B cell (primary cell): Measurements from ENCODE around the gene TMPRSS7. TPM values are rescaled to one million over a fixed set of nuclear protein-coding genes. Genes with fewer than 3 reads are reported as not detected.
A peak's percentile ranks its signal among the peaks of the same experiment; 100 is the strongest.

Experiments used
- ATAC-seq: fragments of 200-7000 bp; cut with Tn5 transposase; one replicate; pipeline ENCODE4 v1.10.0; 2021; ENCODE audit warnings: low read depth, mild to moderate bottlenecking, moderate number of reproducible peaks, moderate library complexity
- CTCF ChIA-PET: fragments of 350-600 bp; sonication (Branson Sonifier 250); formaldehyde crosslinking; loops from one replicate; lab custom pipeline; 2021; ENCODE audit warnings: antibody characterized with exemption, inconsistent platforms; lab: Charles Lee
- POLR2A ChIA-PET: fragments of 350-600 bp; sonication (Branson Sonifier 250); formaldehyde crosslinking; loops from one replicate; lab custom pipeline; 2021; ENCODE audit warnings: antibody characterized with exemption; lab: Charles Lee
- DNase-seq: peaks from one replicate; pipeline ENCODE4 v3.0.0; 2013
- H2AFZ ChIP-seq: 2 replicates; pipeline ENCODE4 v1.6.1; 2012; ENCODE audit warnings: mild to moderate bottlenecking, low read depth, low read length; ENCODE audit not compliant: insufficient read depth, poor library complexity, severe bottlenecking
- H3K27ac ChIP-seq, 2 donors: 1 replicate in 1 of 2; 2 replicates in 1 of 2; pipeline ENCODE4 v1.5.1; 2012 to 2013; ENCODE audit warnings: low read length in 2 of 2, mild to moderate bottlenecking in 2 of 2, moderate library complexity in 1 of 2
- H3K27me3 ChIP-seq, 4 experiments: fragments of 200-600 bp in 1 of 4; sonication (generic) in 1 of 4; replicated peaks in 1 of 4; 1 replicate in 2 of 4; 2 replicates in 2 of 4; pipeline versions ENCODE4 v1.6.1 to v1.7.0; 2013 to 2016; ENCODE audit warnings: low read length in 3 of 4, mild to moderate bottlenecking in 2 of 4, mixed read lengths in 1 of 4, moderate library complexity in 1 of 4; ENCODE audit not compliant: insufficient read depth in 4 of 4, control insufficient read depth in 3 of 4; ENCODE audit errors: control extremely low read depth in 1 of 4
- H3K36me3 ChIP-seq, 2 experiments: replicated peaks in 1 of 2; 1 replicate in 1 of 2; 2 replicates in 1 of 2; pipeline versions ENCODE4 v1.6.1 to v1.7.1; 2013; ENCODE audit warnings: low read length in 1 of 2; ENCODE audit not compliant: insufficient read depth in 2 of 2, control insufficient read depth in 1 of 2; ENCODE audit errors: control extremely low read depth in 1 of 2, extremely low read depth in 1 of 2
- H3K4me1 ChIP-seq, 2 donors: fragments of 200-600 bp in 1 of 2; sonication (generic) in 1 of 2; 1 replicate in 1 of 2; 2 replicates in 1 of 2; pipeline versions ENCODE4 v1.5.1 to v1.6.1; 2013 to 2017; ENCODE audit warnings: low read length in 2 of 2; ENCODE audit not compliant: control insufficient read depth in 2 of 2, insufficient read depth in 2 of 2
- H3K4me2 ChIP-seq: replicated peaks from 2 replicates; pipeline ENCODE3; 2012; ENCODE audit warnings: mild to moderate bottlenecking, low read depth, low read length; ENCODE audit not compliant: poor library complexity, severe bottlenecking
- H3K4me3 ChIP-seq, 5 experiments: fragments of 200-600 bp in 1 of 5; sonication (generic) in 1 of 5; 1 replicate in 3 of 5; 2 replicates in 2 of 5; pipeline versions ENCODE4 v1.5.1 to v1.7.0; 2011 to 2016; ENCODE audit warnings: low read length in 4 of 5, mild to moderate bottlenecking in 4 of 5, low read depth in 2 of 5, control low read depth in 1 of 5, moderate library complexity in 1 of 5; ENCODE audit not compliant: insufficient read depth in 1 of 5; ENCODE audit errors: control extremely low read depth in 1 of 5, extremely low read depth in 1 of 5
- H3K79me2 ChIP-seq: fragments of 200-600 bp; sonication (generic); one replicate; pipeline ENCODE4 v1.6.0; 2016; ENCODE audit warnings: low read length; ENCODE audit not compliant: control insufficient read depth, insufficient read depth
- H3K9ac ChIP-seq: fragments of 200-600 bp; sonication (generic); 2 replicates; pipeline ENCODE4 v1.6.1; 2017; ENCODE audit warnings: mild to moderate bottlenecking, low read length, moderate library complexity
- H3K9me3 ChIP-seq, 3 donors: one replicate each; pipeline versions ENCODE4 v1.6.1 to v1.7.1; 2013; ENCODE audit warnings: low read length in 2 of 3; ENCODE audit not compliant: control insufficient read depth in 2 of 3, insufficient read depth in 1 of 3; ENCODE audit errors: control extremely low read depth in 1 of 3
- H4K20me1 ChIP-seq: 2 replicates; pipeline ENCODE4 v1.6.0; 2012; ENCODE audit warnings: mild to moderate bottlenecking, low read length; ENCODE audit not compliant: insufficient read depth, control insufficient read depth, poor library complexity, severe bottlenecking
- H3K27ac Mint-ChIP-seq: one replicate; pipeline ENCODE4 v1.8.0; 2021; ENCODE audit warnings: mixed read lengths
- H3K27me3 Mint-ChIP-seq: one replicate; pipeline ENCODE4 v1.8.0; 2021; ENCODE audit warnings: mixed read lengths
- H3K4me1 Mint-ChIP-seq: one replicate; pipeline ENCODE4 v1.8.0; 2021; ENCODE audit warnings: mixed read lengths
- H3K4me3 Mint-ChIP-seq: one replicate; pipeline ENCODE4 v1.8.0; 2021; ENCODE audit warnings: mixed read lengths
- H3K9me3 Mint-ChIP-seq: one replicate; pipeline ENCODE4 v1.8.0; 2022; ENCODE audit warnings: mixed read lengths; ENCODE audit not compliant: insufficient read depth
- EZH2 ChIP-seq: IDR thresholded peaks from 2 replicates; pipeline ENCODE4 v1.6.1; 2012; ENCODE audit warnings: borderline replicate concordance, low read depth, mild to moderate bottlenecking, moderate library complexity, low read length; ENCODE audit not compliant: insufficient read depth, poor library complexity, severe bottlenecking
- WGBS: methylation state at CpG from one replicate; pipeline ENCODE4 v1.1.5; 2013; ENCODE audit warnings: missing lambda C conversion rate; ENCODE audit not compliant: insufficient coverage; 5-methylcytosine and 5-hydroxymethylcytosine counted together
- intact Hi-C: fragments of 100-400 bp; cut with micrococcal nuclease; formaldehyde crosslinking; loops from one replicate; pipeline ENCODE4 v1.10.0; 2022
- polyA plus RNA-seq: library from polyadenylated mRNA; depleted of rRNA; stranded (reverse); fragments of >200 nt; gene quantifications from 2 replicates; pipeline ENCODE4 v1.2.3, GENCODE V29; 2012
- total RNA-seq, 2 donors: library from RNA; stranded (reverse); fragments of 120-200 nt in 1 of 2; gene quantifications; 1 replicate in 1 of 2; 2 replicates in 1 of 2; pipeline versions ENCODE4 v1.2.3 to v1.2.4, GENCODE V29; 2013 to 2022
- TF ChIP-seq, protein P1 (sequence below): fragments of 200-600 bp; IDR thresholded peaks from one replicate; pipeline ENCODE4 v1.8.0; 2022; ENCODE audit warnings: antibody characterized with exemption, mild to moderate bottlenecking

TMPRSS7 gene
- total and polyA plus RNA-seq, 2 donors (not counting 1 experiment from before 2014, with no cell fraction given) = not detected

GRCh38 chr3:112126511-112126911 lies 92.0 kb downstream of the TMPRSS7 start:
- TF ChIP-seq, protein P1, sequence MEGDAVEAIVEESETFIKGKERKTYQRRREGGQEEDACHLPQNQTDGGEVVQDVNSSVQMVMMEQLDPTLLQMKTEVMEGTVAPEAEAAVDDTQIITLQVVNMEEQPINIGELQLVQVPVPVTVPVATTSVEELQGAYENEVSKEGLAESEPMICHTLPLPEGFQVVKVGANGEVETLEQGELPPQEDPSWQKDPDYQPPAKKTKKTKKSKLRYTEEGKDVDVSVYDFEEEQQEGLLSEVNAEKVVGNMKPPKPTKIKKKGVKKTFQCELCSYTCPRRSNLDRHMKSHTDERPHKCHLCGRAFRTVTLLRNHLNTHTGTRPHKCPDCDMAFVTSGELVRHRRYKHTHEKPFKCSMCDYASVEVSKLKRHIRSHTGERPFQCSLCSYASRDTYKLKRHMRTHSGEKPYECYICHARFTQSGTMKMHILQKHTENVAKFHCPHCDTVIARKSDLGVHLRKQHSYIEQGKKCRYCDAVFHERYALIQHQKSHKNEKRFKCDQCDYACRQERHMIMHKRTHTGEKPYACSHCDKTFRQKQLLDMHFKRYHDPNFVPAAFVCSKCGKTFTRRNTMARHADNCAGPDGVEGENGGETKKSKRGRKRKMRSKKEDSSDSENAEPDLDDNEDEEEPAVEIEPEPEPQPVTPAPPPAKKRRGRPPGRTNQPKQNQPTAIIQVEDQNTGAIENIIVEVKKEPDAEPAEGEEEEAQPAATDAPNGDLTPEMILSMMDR = no peak
- no peak for TF ChIP-seq EZH2

More at GRCh38 chr3:112126511-112126911, 92.0 kb downstream of the TMPRSS7 start:
- intact Hi-C loops = loop anchor here (5.0 kb wide), 3 partner anchors 171 to 459 kb away; partner anchors contain the start of genes ATG3 and SLC35A5
- H3K4me1 Mint-ChIP-seq = peaks cover 92% of the 10 kb centered on the region
- 30% methylated on average over 1 of the region's 1 CpG for WGBS
- ChIA-PET POLR2A (no interaction called here), CTCF (interaction anchor here (1.0 to 2.8 kb wide), 5 partner anchors 9 to 198 kb away, joined by 3 to 17 read pairs (median 4); partner anchors contain the start of gene SLC9C1)
- no peak overlapping the region for H2AFZ ChIP-seq
- H3K4me3 ChIP-seq = no peak overlapping the region
- H3K27ac ChIP-seq = peak overlapping the region; percentile 9 to 37
- H3K9me3 ChIP-seq = no peaks in the 10 kb centered on the region
- H3K4me1 ChIP-seq = peaks cover 78 to 92% of the 10 kb centered on the region in 2 donors
- H3K9ac ChIP-seq = no peak overlapping the region
- peak overlapping the region; percentile 78 for H3K27ac Mint-ChIP-seq
- H3K27me3 ChIP-seq = no peaks in the 10 kb centered on the region
- DNase-seq (no peak), ATAC-seq (no peak)
- peaks cover 27% of the 10 kb centered on the region for H3K79me2 ChIP-seq
- peak overlapping the region; percentile 50 for H3K4me3 Mint-ChIP-seq
- H3K9me3 Mint-ChIP-seq = no peaks in the 10 kb centered on the region
- peak overlapping the region; percentile 62 for H3K4me2 ChIP-seq
- no peaks in the 10 kb centered on the region for H4K20me1 ChIP-seq
- no peaks in the 10 kb centered on the region for H3K27me3 Mint-ChIP-seq
- H3K36me3 ChIP-seq = peaks cover 0 to 19% of the 10 kb centered on the region in 2 experiments
